ACC112 (cell line): Measurements from ENCODE around the gene ELF3.
A peak's percentile ranks its signal among the peaks of the same experiment; 100 is the strongest.
"Not testable (repeated sequence)": the region's sequence is repeated elsewhere in the genome, so short reads cannot be mapped to it uniquely, and the experiment has no call there.

Source experiments
- H2AFZ ChIP-seq: fragments of 200-600 bp; sonication (generic); one replicate; pipeline ENCODE4 v1.6.0; 2017; ENCODE audit warnings: antibody characterized with exemption, low read length; ENCODE audit not compliant: unreplicated experiment
- H3K27ac ChIP-seq: fragments of 200-600 bp; sonication (generic); 2 replicates; pipeline ENCODE4 v1.5.1; 2014; ENCODE audit warnings: low read depth, mild to moderate bottlenecking, antibody characterized with exemption, low read length, moderate library complexity
- H3K27me3 ChIP-seq: fragments of 200-600 bp; sonication (generic); 2 replicates; pipeline ENCODE4 v1.6.1; 2014; ENCODE audit warnings: mild to moderate bottlenecking, antibody characterized with exemption, low read length, moderate library complexity, mixed read lengths; ENCODE audit not compliant: insufficient read depth
- H3K36me3 ChIP-seq: fragments of 200-600 bp; sonication (generic); 2 replicates; pipeline ENCODE4 v1.6.1; 2016; ENCODE audit warnings: mild to moderate bottlenecking, antibody characterized with exemption, low read length, moderate library complexity, mixed read lengths; ENCODE audit not compliant: insufficient read depth
- H3K4me1 ChIP-seq: fragments of 200-600 bp; sonication (generic); one replicate; pipeline ENCODE4 v1.6.1; 2016; ENCODE audit warnings: low read length, mixed read lengths; ENCODE audit not compliant: insufficient read depth, unreplicated experiment, control insufficient read depth
- H3K4me3 ChIP-seq: fragments of 200-600 bp; sonication (generic); 2 replicates; pipeline ENCODE4 v1.5.1; 2014; ENCODE audit warnings: mild to moderate bottlenecking, low read depth, low read length
- H3K79me2 ChIP-seq: fragments of 200-600 bp; sonication (generic); one replicate; pipeline ENCODE4 v1.6.0; 2016; ENCODE audit warnings: low read length; ENCODE audit not compliant: control insufficient read depth, unreplicated experiment, insufficient read depth

ELF3 gene

GRCh38 chr1:202010180-202011015 is at the start of gene ELF3:
Gene ELF3 (plus strand): TSS chr1:202010587. CDS start chr1:202011137, 550 bp downstream.
- Histone ChIP-seq H3K27me3 (no peaks in the 10 kb centered on the region), H3K4me1 (no peaks in the 10 kb centered on the region), H3K79me2 (no peaks in the 10 kb centered on the region), H2AFZ (no peak within 1 kb of the TSS), H3K4me3 (no peak within 1 kb of the TSS), H3K27ac (no peak within 1 kb of the TSS), H3K36me3 (no peaks in the 10 kb centered on the region)

GRCh38 chr1:201962382-201962781 is 48.0 kb upstream of the ELF3 start:
- H3K27me3 ChIP-seq, H3K27ac ChIP-seq, H2AFZ ChIP-seq, H3K4me1 ChIP-seq, H3K4me3 ChIP-seq: not testable (repeated sequence)
- Histone ChIP-seq H3K79me2 (peaks cover 26% of the 10 kb centered on the region), H3K36me3 (peaks cover 50% of the 10 kb centered on the region)

- no peak overlapping the region for H2AFZ ChIP-seq
- H3K27ac ChIP-seq: no peak overlapping the region
- no peaks in the 10 kb centered on the region for H3K4me1 ChIP-seq
- H3K36me3 ChIP-seq: peaks cover 43% of the 10 kb centered on the region
- H3K27me3 ChIP-seq: no peaks in the 10 kb centered on the region
- peaks cover 9% of the 10 kb centered on the region for H3K79me2 ChIP-seq
- no peak overlapping the region for H3K4me3 ChIP-seq
These were observed 46.1 kb upstream of the ELF3 start for GRCh38 chr1:201964261-201964660.

GRCh38 chr1:201966171-201966570 is 44.2 kb upstream of the ELF3 start:
- H3K36me3 ChIP-seq: peaks cover 47% of the 10 kb centered on the region
- H3K79me2 ChIP-seq: peaks cover 4% of the 10 kb centered on the region

GRCh38 chr1:201968202-201968925 is 42.0 kb upstream of the ELF3 start:
- no peak overlapping the region for H2AFZ ChIP-seq
- peaks cover 39% of the 10 kb centered on the region for H3K36me3 ChIP-seq
- no peaks in the 10 kb centered on the region for H3K27me3 ChIP-seq
- H3K79me2 ChIP-seq: peaks cover 4% of the 10 kb centered on the region
- H3K4me3 ChIP-seq: no peak overlapping the region
- H3K4me1 ChIP-seq: peaks cover 8% of the 10 kb centered on the region
- H3K27ac ChIP-seq: no peak overlapping the region

More at GRCh38 chr1:201966171-201966570, 44.2 kb upstream of the ELF3 start:
- Histone ChIP-seq H2AFZ (no peak overlapping the region), H3K27ac (no peak overlapping the region), H3K4me3 (no peak overlapping the region), H3K27me3 (no peaks in the 10 kb centered on the region), H3K4me1 (peaks cover 8% of the 10 kb centered on the region)

GRCh38 chr1:201970334-201971159 is 39.8 kb upstream of the ELF3 start:
- H3K36me3 ChIP-seq: peaks cover 24% of the 10 kb centered on the region
- no peak overlapping the region for H3K27ac ChIP-seq

GRCh38 chr1:201982082-201982622 is 28.2 kb upstream of the ELF3 start:
- Histone ChIP-seq H3K27me3 (no peaks in the 10 kb centered on the region), H3K4me1 (peaks cover 10% of the 10 kb centered on the region), H3K79me2 (peaks cover 24% of the 10 kb centered on the region), H3K4me3 (peak overlapping the region; percentile 98), H3K27ac (no peak overlapping the region), H2AFZ (peak overlapping the region; percentile 67), H3K36me3 (no peaks in the 10 kb centered on the region)

More at GRCh38 chr1:201970334-201971159, 39.8 kb upstream of the ELF3 start:
- no peak overlapping the region for H3K4me3 ChIP-seq
- no peak overlapping the region for H2AFZ ChIP-seq
- H3K79me2 ChIP-seq: peaks cover 4% of the 10 kb centered on the region
- peaks cover 8% of the 10 kb centered on the region for H3K4me1 ChIP-seq
- H3K27me3 ChIP-seq: no peaks in the 10 kb centered on the region

- Histone ChIP-seq H3K27me3 (no peaks in the 10 kb centered on the region), H3K27ac (peak within 1 kb of the TSS; percentile 41; the same call in 1 of the 2 replicates), H3K4me3 (peak within 1 kb of the TSS; percentile 98)
These were observed 27.6 kb upstream of the ELF3 start, which contains the start of gene RNPEP for GRCh38 chr1:201982623-201983379. Gene RNPEP (plus strand): TSS chr1:201982648. CDS start chr1:201982667, 19 bp downstream.

GRCh38 chr1:201983380-201983805 is 27.0 kb upstream of the ELF3 start:
- Histone ChIP-seq H3K4me1 (peaks cover 10% of the 10 kb centered on the region), H3K79me2 (peaks cover 24% of the 10 kb centered on the region), H2AFZ (peak overlapping the region; percentile 99), H3K27me3 (no peaks in the 10 kb centered on the region), H3K4me3 (peak overlapping the region; percentile 98), H3K27ac (peak overlapping the region; percentile 41; the same call in 1 of the 2 replicates), H3K36me3 (no peaks in the 10 kb centered on the region)

More at GRCh38 chr1:201982623-201983379, 27.6 kb upstream of the ELF3 start, which contains the start of gene RNPEP:
- Histone ChIP-seq H2AFZ (peak within 1 kb of the TSS; percentile 99), H3K79me2 (peaks cover 24% of the 10 kb centered on the region), H3K4me1 (peaks cover 10% of the 10 kb centered on the region), H3K36me3 (no peaks in the 10 kb centered on the region)
